22Rv1 (cell line): Measurements from ENCODE around the gene CDK1.

Source experiments
- ZFX ChIP-seq: fragments of 450-650 bp; IDR thresholded peaks from 2 replicates; pipeline ENCODE4 v1.6.1; 2017; ENCODE audit warnings: antibody characterized with exemption, borderline replicate concordance
- TF ChIP-seq, protein P1 (sequence below): fragments of 450-650 bp; IDR thresholded peaks from 2 replicates; pipeline ENCODE4 v1.5.1; 2017; ENCODE audit warnings: mild to moderate bottlenecking

DNA sequence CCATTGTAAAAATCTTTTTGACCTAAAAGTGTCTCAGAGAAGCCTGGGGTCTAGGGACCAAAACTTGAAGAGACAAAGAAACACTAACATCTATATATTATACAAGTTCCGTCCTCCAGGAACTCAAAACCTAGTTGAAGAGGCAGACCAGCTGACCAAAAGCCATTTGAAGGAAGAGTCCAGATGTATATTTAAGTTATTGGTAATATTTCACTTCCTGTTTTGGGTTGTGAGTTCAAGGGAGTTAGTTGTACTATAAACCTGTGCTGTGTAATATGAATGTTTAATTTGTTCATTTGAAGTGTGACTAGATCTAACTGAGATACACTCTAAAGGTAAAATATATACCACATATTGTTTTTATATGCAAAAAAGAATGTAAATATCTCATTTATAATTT is 45.0 kb downstream of the CDK1 start:
- TF ChIP-seq, protein P1, sequence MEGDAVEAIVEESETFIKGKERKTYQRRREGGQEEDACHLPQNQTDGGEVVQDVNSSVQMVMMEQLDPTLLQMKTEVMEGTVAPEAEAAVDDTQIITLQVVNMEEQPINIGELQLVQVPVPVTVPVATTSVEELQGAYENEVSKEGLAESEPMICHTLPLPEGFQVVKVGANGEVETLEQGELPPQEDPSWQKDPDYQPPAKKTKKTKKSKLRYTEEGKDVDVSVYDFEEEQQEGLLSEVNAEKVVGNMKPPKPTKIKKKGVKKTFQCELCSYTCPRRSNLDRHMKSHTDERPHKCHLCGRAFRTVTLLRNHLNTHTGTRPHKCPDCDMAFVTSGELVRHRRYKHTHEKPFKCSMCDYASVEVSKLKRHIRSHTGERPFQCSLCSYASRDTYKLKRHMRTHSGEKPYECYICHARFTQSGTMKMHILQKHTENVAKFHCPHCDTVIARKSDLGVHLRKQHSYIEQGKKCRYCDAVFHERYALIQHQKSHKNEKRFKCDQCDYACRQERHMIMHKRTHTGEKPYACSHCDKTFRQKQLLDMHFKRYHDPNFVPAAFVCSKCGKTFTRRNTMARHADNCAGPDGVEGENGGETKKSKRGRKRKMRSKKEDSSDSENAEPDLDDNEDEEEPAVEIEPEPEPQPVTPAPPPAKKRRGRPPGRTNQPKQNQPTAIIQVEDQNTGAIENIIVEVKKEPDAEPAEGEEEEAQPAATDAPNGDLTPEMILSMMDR: no peak
- TF ChIP-seq ZFX: no peak
